Activated naive CD4-positive, alpha-beta T cell (primary cell): Measurements from ENCODE around the gene RAD9A.

ENCODE experiments used
- DNase-seq, 4 experiments: peaks; one replicate each; lab custom pipeline; 2025; lab: John Stamatoyannopoulos, UW

The RAD9A gene

DNA sequence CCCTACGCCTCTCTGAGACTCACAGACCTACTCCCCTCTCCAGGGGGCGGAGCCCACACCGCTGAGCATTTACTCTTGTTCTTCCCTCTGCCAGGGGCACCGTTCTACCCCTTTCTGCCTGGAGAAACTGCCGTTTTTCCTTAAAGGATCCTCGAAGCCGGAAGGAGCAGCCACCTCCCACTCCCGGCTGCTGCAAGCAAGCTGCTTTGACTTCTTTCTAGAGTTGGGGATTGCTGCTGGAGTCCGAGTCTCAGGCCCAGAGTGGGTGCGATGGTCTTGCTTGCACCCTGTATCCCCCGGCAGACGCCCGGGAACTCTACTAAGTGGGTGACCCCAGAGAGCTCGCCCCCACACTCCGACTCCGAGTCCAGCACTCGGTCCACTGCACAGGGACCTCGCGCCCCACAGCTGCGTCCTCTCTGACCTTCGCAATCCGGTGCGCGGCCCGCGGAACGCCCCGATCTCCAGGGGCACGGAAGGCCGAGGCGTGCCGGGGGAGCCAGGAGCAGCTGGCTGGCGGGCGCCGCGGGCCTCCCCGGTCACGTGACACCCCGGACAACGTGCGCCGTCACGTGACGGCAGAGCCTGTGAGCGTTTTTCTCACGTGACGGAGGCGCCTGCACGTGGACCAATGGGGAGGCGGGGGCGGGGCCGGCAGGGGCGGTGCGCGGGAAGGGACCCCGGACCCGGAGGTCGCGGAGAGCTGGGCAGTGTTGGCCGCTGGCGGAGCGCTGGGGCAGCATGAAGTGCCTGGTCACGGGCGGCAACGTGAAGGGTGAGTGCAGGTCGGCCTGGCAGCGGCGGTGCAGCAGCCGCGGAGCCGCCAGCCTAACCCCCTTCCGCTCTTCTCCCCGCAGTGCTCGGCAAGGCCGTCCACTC lies at the start of gene RAD9A:
Gene RAD9A (plus strand): TSS at position 683 of the 879 bp plus-strand sequence. CDS start 59 bp downstream, at position 742.
- DNase-seq = peak; percentile 79 to 91 (median 82)

DNA sequence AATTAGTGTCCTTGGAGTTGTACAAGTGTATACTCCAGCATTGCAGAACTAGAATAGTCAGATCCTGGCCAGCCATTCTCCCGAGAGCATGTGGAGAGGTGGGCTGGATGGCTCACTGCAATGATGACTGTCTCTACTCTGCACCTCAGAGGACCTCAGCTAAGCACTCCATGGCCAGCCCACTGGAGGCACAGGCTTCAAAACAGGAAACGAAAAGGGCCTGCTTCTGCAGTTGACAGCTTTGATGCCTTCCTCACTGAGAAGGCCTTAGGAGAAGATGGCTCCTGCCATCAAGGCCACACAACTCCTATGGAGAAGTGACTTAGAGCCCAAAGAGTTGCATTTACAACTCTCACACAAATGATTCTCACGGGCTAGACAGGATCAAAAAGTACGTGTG lies 47.5 kb upstream of the RAD9A start:
- peak in 2 of 4 experiments; percentile 9 to 17 for DNase-seq

DNA sequence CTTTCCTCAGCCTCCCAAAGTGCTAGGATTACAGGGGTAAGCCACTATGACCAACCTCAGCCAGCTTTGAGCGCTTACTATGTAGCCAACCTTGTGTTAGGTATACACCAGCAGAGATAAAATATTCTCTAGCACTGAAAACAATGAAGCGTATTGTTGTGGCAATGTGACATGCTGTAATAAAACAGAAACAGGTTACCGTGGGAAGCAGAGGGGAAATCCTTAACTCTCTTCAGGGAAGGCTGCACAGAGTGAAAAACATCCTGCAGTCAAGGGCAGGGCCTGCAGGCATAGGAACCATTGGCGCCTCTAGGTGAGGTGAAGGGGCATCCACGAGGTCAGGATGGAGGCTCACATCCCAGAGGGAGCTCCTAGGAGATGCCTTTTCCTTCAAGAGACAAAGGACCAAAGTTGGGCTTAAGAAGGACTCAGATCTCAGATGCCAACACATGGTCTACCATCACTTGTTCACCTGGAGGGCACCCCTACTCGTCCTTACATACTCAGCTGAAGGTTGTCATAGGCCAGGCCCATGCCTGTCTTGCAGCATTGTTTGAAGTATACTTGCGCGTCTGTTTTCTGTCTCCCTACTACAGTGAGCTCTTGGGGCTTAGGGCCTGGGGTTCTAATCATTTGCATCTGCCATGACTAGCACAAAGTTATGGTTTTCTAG lies 46.4 kb upstream of the RAD9A start:
- no peak for DNase-seq

DNA sequence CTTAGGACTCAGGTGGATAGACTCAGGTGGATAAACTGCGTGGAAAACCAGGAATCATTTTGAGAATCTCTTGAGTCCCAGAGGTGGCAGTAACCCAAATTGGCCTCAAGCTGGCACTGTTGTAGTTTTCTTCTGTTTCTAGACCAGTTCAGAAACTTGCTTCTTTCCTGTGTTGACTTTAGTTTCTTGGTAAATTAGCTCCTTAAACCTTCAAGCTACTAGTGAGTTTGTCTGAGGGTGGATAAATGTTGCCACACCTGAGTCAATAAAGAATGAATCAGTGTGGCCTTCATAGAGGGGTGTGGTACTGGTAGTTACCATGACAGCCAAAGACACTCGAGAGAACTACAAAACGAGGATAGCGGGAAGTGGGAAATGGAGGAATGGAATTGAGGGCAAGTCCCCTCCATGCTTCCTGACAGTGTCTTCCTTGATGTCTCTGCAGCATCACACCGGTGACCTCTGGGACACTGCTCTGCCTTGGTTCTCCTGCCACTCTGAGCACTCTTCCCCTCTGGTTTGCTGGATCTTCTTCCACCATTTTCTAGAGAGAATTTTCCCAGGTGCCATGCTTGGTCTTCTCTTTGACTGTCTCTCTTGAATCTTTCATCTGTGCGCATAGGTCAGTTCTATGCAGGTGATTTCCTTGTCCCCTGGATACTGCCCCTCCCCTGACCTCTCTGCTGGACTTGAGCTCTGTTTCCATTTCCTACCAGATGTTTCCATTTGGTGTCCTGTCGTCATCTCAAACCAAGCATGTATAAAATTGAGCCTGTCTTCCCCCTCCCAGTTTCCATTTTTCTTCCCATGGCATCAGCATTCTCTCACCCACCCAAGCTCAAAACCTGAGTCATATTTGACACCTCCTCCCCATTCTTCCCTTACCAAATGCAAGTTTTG lies 45.6 kb upstream of the RAD9A start:
- no peak for DNase-seq

DNA sequence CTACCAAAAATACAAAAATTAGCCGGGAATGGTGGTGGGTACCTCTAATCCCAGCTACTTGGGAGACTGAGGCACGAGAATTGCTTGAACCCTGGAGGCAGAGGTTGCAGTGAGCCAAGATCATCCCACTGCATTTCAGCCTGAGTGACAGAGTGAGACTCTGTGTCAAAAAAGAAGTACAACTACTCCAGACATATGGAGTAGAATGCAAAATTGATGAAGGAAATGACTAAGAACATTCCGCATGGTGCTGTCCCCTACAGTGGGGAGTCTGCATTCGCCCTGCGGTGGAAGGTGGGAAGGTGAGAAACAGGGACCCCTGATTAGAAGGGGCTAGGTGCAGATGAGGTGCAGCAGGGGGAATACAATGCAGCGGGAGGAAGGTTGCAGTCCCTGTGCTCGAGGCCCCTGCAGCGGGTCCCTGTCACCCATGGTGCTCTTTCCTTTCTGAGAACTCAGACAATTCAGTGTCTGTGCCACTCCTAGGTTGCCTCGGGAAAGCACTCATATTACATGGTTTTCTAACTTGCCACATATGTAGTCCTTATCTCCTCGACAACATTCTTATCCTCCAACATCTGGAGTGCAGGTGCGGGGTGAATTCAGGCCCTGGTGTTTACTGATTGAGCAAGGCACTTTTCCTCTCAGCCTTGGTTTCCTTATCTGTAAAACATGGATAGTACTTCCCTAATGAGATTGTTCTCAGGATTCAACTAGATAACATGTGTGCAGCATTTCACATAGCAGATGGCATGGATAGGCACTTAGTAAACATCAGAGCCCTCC lies 43.6 kb upstream of the RAD9A start:
- no peak for DNase-seq

DNA sequence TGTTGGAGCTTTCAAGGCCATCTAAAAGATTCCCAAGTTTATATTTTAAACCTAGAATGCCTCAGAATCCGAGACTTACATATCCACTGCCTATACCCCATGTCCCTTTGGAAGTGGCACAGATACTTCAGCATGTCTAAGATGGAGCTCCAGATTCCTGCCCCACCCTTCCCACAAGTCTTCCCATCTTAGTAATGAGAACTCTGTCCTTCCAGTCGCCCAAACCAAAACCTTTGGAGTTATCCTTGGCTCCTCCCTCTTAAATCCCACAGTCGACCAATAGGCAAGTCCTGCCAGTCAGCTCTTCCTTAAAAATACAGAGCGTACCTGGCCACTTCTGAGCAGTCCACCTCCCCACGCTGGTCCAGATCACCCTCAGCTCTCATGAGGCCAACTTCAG lies 42.8 kb upstream of the RAD9A start:
- no peak for DNase-seq

DNA sequence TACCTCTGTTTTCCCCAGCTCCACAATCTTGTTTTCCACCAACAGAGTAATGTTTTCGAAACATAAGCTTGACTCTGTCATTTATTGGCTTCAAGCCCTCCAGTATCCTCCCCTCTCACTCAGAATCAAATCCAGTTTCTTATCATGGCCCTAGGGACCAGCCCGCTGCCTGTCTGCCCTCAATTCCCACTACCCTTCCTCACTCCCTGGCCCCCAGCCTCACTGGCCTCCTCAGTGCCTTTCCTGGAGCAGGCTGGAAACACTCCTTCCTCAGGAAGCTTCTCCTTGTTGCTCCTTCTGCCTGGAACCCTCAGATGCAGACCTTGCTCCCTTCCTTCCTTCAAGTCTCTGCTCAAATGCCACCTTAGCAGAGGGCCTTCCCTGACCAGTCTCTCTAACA lies 42.3 kb upstream of the RAD9A start:
- DNase-seq = no peak

DNA sequence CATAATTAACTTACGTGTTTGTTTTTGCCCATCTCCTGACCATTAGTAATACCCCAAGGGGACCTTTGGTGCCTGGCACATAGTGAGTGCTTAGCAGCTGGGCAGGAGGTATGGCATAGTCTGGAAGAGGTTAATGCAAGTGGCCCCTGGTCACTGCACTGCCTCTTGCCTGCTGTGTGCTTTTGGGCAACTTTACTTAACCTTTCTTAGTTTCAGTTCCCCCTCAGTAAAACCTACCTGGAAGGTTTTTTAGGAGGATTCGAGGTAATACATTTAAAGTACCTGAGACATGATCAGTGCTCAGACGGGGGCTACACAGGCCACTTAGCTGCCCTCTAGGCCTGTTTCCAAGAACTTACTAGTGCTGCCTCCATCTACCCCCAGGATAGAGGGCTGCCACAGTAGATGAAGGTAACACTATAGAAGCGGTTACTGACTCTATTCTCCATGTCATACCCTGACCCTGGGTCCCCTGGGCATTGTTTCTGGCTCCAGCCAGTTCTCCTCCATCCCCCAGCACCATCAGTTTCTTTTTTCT lies 41.8 kb upstream of the RAD9A start:
- no peak for DNase-seq

DNA sequence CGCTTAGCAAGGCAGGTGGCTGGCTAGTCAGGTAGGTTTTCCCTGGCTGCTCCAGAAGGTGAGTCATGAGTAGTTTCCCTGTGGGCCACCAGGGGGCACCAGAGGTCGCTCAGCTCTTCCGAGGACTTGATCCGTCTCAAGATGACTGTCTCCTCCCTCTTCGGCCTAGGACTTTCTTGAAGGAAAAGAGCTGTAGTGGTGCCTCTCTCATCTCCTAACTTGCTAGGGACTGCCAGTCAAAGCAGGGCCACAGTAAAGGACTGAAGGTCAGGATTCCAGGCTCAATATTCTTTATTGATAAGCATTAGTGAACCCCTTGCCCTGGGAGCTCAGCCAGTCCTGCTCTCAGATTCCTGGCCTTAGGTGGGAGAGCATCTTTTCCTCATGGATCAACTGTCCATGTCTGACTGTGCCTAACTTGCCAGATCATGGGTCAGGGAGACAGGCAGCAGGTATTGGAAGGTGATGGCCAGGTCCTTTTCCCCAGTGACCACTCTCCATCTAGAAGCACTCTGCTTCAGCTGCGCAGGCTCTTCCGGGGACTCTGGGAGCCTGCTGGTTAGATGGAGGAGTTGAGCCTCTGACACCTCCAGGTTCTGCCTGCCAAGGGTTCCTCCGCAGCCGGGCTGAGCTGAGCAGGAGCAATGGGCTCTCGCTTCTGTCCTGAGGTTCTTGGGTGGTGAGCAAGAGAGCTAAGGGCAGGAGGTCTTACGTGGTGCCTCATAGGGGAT lies 40.3 kb upstream of the RAD9A start:
- peak in 3 of 4 experiments; percentile 34 to 47 (median 42) for DNase-seq

DNA sequence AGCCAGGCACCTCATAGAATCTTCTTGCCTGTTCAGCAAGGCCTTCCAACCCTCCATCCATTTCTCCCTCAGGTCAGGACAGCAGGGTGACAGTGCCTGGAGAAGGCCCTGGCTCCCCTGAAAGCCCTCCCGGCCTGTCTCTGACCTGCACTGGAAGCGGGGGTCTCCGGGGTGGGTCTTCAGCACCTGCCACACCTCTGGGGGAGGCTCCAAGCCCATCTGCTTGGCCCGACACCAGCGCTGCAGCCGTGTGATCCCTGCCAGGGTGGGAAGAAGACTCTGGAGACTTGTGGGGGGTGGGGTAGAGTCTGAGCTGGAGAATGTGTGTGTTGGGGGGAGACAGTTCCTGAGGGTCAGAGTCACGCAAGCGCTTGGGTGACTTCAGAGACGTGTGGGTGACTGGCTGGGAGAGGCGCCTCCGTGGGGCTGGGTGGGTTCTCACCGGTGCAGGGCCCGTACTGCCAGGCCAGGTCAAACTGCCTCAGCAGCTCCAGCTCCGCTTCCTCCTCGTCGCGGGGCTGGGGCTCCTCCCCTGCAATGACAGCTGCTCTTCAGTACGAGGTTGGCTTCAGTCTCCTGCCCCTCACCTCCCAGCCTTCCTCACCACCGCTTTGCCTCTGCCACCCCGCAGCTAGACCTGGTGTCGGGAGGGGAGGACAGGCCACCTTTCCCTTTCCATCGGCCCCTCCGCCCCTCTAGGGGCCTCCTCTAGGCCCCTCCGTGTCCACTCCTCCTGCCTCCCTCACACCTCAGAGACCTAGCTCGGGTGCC lies 39.1 kb upstream of the RAD9A start:
- DNase-seq = peak in 2 of 4 experiments; percentile 65 to 75

DNA sequence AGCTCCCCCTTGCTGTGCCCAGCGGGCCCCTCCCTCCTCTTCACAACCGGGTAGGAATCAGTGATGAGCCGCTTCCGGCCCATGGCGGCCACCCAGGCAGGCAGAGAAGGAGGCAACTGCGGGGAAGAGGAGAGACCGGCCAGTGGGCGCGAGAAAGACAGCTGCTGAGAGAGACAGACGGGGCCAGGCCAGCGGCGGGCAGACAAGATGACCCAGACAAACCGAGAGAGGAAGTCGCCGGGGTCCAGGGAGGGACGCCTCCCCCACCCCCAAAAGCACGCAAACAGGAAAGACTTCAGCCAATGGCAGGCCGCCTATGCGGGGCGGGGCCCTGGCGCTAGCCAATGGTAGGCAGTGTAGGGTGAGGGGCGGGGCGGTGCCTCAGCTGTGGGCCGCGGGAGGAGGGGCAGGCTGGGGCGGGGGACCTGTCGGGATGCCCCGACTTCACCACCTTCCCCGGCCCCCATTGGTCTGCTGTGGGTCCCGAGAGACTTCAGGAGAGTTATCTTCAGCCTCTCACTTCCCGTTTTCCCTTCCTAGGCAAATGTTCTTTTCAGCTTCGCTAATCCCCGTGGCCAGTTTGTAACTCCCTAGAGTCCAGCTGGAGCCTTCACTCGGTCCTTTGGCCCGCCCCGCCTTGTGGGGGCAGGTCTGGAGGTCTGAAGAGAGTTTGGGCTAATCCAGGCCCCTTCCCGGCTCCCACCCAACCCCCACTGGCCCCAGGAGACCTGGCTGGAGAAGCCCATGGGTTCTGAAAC lies 38.3 kb upstream of the RAD9A start, which contains the start of gene POLD4:
Gene POLD4 (minus strand): TSS at position 230 of the 758 bp plus-strand sequence. CDS start 147 bp downstream, at position 83.
- peak; percentile 80 to 96 (median 90) for DNase-seq

DNA sequence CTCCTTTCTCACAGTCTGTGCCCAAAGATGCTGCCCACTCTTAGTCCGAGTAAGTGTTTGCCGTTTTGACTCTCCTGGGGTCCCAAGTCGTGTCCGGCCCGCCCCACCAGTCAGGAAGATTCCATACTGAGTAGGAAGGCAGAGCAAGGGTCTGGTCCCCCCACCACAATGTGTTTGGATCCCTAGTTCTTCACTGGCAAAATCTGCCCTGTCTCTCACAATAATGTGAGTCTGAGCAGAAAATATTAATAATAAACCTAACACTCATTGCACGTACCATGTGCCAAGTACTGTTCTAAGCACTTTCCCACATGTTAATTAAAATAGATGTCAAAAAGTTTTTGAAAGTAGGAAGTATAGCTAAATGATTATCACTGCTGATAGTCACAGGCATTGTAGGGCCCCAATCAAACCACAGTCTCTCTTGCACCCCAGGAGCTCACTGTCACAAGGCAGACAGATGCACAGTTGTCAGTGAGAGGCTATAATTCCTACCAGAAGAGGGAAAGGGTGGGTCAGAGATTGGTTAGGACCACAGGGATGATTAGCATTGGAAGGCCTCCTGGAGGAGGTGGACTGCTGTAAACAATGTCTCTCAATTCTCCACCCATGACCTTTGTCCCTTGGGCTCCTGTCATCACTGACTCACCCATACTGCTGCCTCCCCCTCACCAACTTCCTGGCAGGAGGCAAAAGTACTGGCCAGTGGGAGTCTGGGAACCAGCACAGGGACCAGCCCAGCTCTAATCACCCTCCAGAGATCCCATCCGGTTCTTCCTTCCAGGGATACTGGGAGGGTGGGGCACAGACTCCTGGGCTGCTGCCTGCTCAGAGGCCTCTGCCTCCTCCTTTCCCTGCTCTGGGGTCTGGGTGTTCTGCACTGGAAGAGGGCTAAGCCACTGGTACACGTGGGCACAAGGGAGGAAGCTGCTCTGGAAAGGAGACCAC lies 37.4 kb upstream of the RAD9A start:
- no peak for DNase-seq

DNA sequence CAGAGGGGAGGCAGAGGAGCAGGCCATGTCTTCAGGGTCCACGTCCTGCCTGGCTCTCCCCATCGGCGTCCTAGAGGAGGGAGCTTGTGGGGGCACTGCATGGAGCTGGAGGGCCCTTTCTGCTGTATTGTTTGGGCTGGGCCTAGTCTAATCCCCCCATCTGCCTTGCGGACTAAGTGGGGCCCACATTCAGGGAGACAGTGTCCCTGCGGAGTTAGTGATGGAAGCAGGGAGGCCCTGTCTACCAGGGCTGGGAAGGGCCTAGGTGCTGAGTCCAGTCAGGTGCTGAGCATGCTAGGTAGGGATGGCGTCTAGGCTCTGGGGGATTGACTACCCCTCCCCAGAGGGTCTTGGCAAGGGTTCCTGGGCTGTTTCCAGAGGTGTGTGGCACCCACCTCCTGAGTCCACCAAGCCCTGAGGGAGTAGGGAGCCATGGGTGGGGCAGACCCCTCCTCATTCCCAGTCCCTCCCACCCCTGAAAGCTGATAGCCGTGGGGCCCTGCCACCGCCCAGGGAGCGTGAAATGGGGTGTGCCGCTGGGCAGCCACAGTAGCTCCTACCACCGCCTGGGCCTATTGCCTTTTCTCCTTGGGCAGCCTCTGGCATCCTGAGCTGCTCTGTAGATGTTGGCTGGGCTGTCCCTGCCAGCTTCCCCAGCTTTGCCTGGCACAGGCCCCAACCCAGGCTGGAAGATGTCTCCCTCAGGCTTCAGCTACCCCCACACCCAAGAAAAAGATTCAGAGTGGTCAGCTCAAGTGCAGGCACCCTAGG lies 36.6 kb upstream of the RAD9A start:
- no peak for DNase-seq

DNA sequence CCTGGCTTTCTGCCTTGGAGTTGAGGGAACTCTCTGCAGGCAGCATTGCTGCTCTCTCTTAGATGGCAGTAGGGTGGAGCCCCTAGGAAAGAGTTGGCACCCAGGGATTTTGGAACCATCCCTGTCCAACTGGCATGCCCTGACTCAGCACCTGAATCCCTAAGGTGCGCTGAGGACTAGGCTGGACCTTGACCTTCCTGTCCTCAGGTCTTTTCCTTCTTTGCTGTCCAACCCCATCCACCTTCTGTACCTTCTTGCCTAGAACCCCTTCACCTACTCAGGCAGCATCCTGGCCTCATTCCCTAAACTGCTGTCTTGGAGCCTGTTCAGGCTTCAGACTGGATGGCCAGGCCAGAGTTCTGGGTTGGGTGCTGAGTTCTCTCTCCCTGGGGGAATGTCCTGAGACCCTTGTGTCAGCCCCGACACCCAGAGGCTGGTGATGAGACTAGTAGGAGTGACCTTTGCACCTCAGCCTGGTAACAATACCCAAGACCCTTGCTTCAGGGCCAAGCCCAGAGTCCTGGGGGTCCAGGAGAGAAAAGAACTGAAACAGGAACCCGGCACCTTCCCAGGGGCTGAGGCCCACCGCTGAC lies 35.9 kb upstream of the RAD9A start:
- DNase-seq = no peak

DNA sequence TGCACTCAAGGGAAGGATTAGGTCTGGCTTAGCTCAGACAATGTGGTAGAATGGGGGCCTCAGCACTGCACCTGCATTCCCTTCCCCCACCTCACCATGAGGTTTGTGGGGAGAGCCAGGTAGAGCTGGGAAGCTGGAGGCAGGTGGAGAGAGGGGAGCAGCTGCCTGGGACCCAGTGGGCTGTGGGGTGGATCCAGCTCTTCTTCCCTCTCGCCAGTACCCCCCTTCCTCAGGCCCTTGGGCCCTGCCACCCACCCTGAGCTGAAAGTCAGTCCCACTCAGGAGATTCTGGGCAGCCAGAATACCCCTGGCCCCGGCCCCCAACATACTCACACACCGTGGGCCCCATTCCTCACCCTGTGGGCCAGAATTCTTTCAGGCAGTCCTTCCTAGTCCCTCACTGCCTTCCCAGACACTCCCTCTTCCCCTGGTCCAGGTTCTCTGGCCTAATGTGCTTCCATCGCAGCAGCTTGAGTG lies 35.4 kb upstream of the RAD9A start:
- DNase-seq = no peak

DNA sequence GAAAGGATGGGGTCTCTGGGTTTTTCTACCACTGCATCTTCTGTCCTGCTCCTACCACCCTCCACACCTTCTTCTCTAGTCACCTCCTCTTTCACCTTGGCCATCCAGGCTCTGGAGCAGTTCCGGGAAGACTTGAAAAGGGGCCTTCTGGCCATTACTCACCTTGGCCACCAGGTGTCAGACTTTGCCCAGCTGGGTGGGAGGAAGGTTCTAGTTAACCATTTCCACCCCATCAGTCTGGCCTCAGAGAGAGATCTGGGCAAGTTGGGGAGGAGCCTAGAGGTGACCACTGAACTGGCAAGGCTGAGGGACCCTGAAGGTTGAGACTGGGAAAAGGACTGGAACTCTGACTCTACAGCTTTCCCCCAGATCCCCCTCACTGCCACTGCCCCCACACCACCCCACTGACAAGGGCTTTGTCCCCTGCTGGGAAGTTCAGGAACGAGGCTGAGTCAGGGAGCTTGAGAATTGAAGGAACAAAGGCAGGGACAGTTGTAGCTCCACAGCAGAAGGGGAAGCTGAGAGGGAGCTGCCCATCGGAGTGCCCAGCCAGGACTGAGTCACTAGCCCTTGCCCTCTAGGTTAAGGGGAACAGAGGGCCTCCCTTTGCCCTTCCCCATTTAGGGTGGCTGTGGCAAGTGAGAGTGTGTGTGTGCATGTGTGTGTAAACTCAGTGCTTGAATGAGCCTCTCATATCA lies 34.8 kb upstream of the RAD9A start:
- DNase-seq = peak in 2 of 4 experiments; percentile 32 to 44
